HepG2 (cell line): ENCODE data around the gene CNTNAP1. TPM values are rescaled to one million over a fixed set of nuclear protein-coding genes. Genes with fewer than 3 reads are reported as not detected.

Source experiments
- ATF7-NPFF ChIP-seq: sonication (generic); formaldehyde crosslinking; IDR thresholded peaks from 2 replicates; pipeline ENCODE4 v1.8.1; 2023; ENCODE audit warnings: mild to moderate bottlenecking, low read depth, missing genetic modification reagents, moderate library complexity
- BRCA1 ChIP-seq: sonication (generic); formaldehyde crosslinking; IDR thresholded peaks from 2 replicates; pipeline ENCODE4 v1.4.0; 2020; ENCODE audit warnings: missing genetic modification reagents
- HNRNPH1 ChIP-seq: fragments of 200-400 bp; formaldehyde crosslinking; optimal IDR thresholded peaks from 2 replicates; pipeline ENCODE3; 2017; ENCODE audit warnings: mild to moderate bottlenecking, low read depth, low read length
- JARID2 ChIP-seq: sonication (generic); formaldehyde crosslinking; IDR thresholded peaks from 2 replicates; pipeline ENCODE4 v1.8.1; 2023; ENCODE audit warnings: missing genetic modification reagents, inconsistent platforms; ENCODE audit not compliant: insufficient replicate concordance
- NR3C1 ChIP-seq: sonication (generic); formaldehyde crosslinking; IDR thresholded peaks from 2 replicates; pipeline ENCODE4 v1.4.0; 2020; ENCODE audit warnings: missing genetic modification reagents
- RAD51 ChIP-seq: fragments of 450-650 bp; IDR thresholded peaks from 2 replicates; pipeline ENCODE4 v1.6.1; 2016; ENCODE audit warnings: borderline replicate concordance
- ZNF225 ChIP-seq: sonication (generic); formaldehyde crosslinking; IDR thresholded peaks from 2 replicates; pipeline ENCODE4 v1.4.0; 2020; ENCODE audit warnings: mild to moderate bottlenecking, missing genetic modification reagents
- ZNF331 ChIP-seq: sonication (generic); formaldehyde crosslinking; IDR thresholded peaks from 2 replicates; pipeline ENCODE4 v1.4.0; 2020; ENCODE audit warnings: missing genetic modification reagents
- ZNF543 ChIP-seq: sonication (generic); formaldehyde crosslinking; IDR thresholded peaks from 2 replicates; pipeline ENCODE4 v1.4.0; 2020; ENCODE audit warnings: mild to moderate bottlenecking, missing genetic modification reagents
- ZNF552 ChIP-seq: sonication (generic); formaldehyde crosslinking; IDR thresholded peaks from 2 replicates; pipeline ENCODE4 v1.9.0; 2022; ENCODE audit warnings: missing genetic modification reagents, mild to moderate bottlenecking, borderline replicate concordance
- ZNF556 ChIP-seq: sonication (generic); formaldehyde crosslinking; IDR thresholded peaks from 2 replicates; pipeline ENCODE4 v1.4.0; 2020; ENCODE audit warnings: mild to moderate bottlenecking, missing genetic modification reagents, borderline replicate concordance
- polyA plus RNA-seq, 8 experiments: library from polyadenylated mRNA; depleted of rRNA in 3 of 8; stranded (reverse) in 7 of 8; unstranded in 1 of 8; fragments of >200 nt; fragmentation: Illumina TruSeq in 4 of 8; extraction: Trizol in 4 of 8; gene quantifications; 2 replicates each; pipeline versions ENCODE4 v1.2.1 to v1.2.3, GENCODE V29; 2011 to 2016; ENCODE audit warnings: low read depth in 4 of 8, missing spikeins in 1 of 8, mixed read lengths in 1 of 8; ENCODE audit not compliant: insufficient read depth in 1 of 8
- total RNA-seq, 5 experiments: library from RNA; depleted of rRNA; stranded (reverse); fragments of >200 nt; fragmentation: Illumina TruSeq; extraction: Trizol; gene quantifications; 2 replicates each; pipeline ENCODE4 v1.2.3, GENCODE V29; 2016; ENCODE audit warnings: low read depth in 1 of 5
- TF ChIP-seq, protein P1 (sequence below): sonication (generic); formaldehyde crosslinking; conservative IDR thresholded peaks from 2 replicates; pipeline ENCODE4 v1.4.0; 2020; ENCODE audit warnings: missing genetic modification reagents
- TF ChIP-seq, protein P2 (sequence below): sonication (generic); formaldehyde crosslinking; IDR thresholded peaks from 2 replicates; pipeline ENCODE4 v1.4.0; 2020; ENCODE audit warnings: missing genetic modification reagents
- TF ChIP-seq, protein P3 (sequence below): sonication (generic); formaldehyde crosslinking; IDR thresholded peaks from 2 replicates; pipeline ENCODE4 v1.5.0; 2020; ENCODE audit warnings: mild to moderate bottlenecking, missing genetic modification reagents
- TF ChIP-seq, protein P4 (sequence below): sonication (generic); formaldehyde crosslinking; IDR thresholded peaks from 2 replicates; pipeline ENCODE4 v1.5.1; 2020; ENCODE audit warnings: mild to moderate bottlenecking, missing genetic modification reagents, moderate library complexity

The CNTNAP1 gene
- total and polyA plus RNA-seq, 2 of the 13 experiments (the other 11 are each of a cell fraction or from before 2014, with no cell fraction given), result 4.5 to 7.7 TPM

DNA sequence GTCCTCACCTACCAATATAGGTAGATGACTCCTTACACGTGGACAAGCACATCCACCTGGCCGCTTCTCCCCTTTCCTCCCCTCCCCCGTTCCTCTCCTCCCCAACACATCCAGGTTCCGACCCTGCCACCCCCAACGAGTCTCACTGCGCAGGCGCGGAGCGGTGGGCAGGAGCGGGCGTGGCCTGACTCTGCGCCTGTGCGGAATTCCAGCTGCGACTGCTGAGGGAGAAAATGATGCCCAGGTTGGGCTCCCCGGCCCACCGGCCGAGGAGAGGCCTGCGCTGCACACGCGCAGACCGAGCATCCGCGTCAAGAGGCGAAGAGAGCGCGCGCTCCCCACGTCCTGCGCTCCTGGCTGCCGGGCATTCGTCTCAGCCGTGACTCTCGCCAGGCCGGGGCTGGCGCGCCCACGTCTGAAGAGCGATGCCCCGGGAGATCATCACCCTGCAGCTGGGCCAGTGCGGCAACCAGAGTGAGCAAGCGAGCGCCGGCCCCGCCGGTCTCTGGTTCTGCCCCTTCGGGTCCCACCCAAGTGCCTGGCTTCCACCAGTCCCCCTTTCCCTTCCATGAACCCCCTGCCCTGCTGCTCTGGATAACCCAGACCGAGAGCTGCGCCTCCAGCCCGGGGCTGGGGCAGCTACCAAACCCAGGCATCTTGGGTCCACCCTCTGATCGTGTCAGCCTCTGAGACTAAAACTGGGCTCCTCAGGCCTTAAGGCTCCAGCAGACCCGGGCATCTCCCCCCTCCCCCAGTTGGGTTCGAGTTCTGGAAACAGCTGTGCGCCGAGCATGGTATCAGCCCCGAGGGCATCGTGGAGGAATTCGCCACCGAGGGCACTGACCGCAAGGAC, 23.0 kb upstream of the CNTNAP1 start, which contains the start of gene TUBG2 (continued):
- no peak for TF ChIP-seq ZNF543 (CRISPR knock-in tag)
- TF ChIP-seq NR3C1 (CRISPR knock-in tag), result 0 out of 2 replicates have a peak, but pooled peaks have one; percentile 22
- TF ChIP-seq, protein P1, sequence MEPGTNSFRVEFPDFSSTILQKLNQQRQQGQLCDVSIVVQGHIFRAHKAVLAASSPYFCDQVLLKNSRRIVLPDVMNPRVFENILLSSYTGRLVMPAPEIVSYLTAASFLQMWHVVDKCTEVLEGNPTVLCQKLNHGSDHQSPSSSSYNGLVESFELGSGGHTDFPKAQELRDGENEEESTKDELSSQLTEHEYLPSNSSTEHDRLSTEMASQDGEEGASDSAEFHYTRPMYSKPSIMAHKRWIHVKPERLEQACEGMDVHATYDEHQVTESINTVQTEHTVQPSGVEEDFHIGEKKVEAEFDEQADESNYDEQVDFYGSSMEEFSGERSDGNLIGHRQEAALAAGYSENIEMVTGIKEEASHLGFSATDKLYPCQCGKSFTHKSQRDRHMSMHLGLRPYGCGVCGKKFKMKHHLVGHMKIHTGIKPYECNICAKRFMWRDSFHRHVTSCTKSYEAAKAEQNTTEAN, result 0 out of 2 replicates have a peak, but pooled peaks have one; percentile 44
- TF ChIP-seq ATF7-NPFF (CRISPR knock-in tag), result peak; percentile 58; the same call in 1 of the 2 replicates
- TF ChIP-seq ZNF556 (CRISPR knock-in tag), result no peak
- TF ChIP-seq, protein P2, sequence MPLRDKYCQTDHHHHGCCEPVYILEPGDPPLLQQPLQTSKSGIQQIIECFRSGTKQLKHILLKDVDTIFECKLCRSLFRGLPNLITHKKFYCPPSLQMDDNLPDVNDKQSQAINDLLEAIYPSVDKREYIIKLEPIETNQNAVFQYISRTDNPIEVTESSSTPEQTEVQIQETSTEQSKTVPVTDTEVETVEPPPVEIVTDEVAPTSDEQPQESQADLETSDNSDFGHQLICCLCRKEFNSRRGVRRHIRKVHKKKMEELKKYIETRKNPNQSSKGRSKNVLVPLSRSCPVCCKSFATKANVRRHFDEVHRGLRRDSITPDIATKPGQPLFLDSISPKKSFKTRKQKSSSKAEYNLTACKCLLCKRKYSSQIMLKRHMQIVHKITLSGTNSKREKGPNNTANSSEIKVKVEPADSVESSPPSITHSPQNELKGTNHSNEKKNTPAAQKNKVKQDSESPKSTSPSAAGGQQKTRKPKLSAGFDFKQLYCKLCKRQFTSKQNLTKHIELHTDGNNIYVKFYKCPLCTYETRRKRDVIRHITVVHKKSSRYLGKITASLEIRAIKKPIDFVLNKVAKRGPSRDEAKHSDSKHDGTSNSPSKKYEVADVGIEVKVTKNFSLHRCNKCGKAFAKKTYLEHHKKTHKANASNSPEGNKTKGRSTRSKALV, result peak; percentile 94
- TF ChIP-seq, protein P3, sequence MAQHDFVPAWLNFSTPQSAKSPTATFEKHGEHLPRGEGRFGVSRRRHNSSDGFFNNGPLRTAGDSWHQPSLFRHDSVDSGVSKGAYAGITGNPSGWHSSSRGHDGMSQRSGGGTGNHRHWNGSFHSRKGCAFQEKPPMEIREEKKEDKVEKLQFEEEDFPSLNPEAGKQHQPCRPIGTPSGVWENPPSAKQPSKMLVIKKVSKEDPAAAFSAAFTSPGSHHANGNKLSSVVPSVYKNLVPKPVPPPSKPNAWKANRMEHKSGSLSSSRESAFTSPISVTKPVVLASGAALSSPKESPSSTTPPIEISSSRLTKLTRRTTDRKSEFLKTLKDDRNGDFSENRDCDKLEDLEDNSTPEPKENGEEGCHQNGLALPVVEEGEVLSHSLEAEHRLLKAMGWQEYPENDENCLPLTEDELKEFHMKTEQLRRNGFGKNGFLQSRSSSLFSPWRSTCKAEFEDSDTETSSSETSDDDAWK (CRISPR knock-in tag), result no peak
- TF ChIP-seq BRCA1, result no peak; the same call in 1 of the 2 replicates
- TF ChIP-seq JARID2 (CRISPR knock-in tag), result peak; percentile 58
- TF ChIP-seq ZNF331 (CRISPR knock-in tag), result peak; percentile 80
- TF ChIP-seq ZNF225 (CRISPR knock-in tag), result peak; percentile 62; the same call in 1 of the 2 replicates
- peak; percentile 82 for TF ChIP-seq HNRNPH1
- TF ChIP-seq ZNF552 (CRISPR knock-in tag), result no peak; the same call in 1 of the 2 replicates
- TF ChIP-seq, protein P4, sequence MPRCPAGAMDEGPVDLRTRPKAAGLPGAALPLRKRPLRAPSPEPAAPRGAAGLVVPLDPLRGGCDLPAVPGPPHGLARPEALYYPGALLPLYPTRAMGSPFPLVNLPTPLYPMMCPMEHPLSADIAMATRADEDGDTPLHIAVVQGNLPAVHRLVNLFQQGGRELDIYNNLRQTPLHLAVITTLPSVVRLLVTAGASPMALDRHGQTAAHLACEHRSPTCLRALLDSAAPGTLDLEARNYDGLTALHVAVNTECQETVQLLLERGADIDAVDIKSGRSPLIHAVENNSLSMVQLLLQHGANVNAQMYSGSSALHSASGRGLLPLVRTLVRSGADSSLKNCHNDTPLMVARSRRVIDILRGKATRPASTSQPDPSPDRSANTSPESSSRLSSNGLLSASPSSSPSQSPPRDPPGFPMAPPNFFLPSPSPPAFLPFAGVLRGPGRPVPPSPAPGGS, result peak; percentile 71; the same call in 1 of the 2 replicates
- no peak for TF ChIP-seq RAD51
